K562 (cell line): ENCODE data around the gene TOX2. TPM values are rescaled to one million over a fixed set of nuclear protein-coding genes. Genes with fewer than 3 reads are reported as not detected.

Source experiments
- CCNT2 ChIP-seq: IDR thresholded peaks from 2 replicates; pipeline ENCODE4 v1.6.1; 2011; ENCODE audit warnings: borderline replicate concordance, low read depth, mild to moderate bottlenecking, moderate library complexity, mixed read lengths, low read length; ENCODE audit not compliant: insufficient read length; ENCODE audit errors: extremely low read depth
- CTBP1 ChIP-seq: fragments of 450-650 bp; IDR thresholded peaks from 2 replicates; pipeline ENCODE4 v1.6.1; 2016; ENCODE audit warnings: borderline replicate concordance
- CXXC5 ChIP-seq: fragments of 250-450 bp; sonication (Bioruptor Pico); IDR thresholded peaks from 2 replicates; pipeline ENCODE4 v1.8.0; 2022; ENCODE audit warnings: inconsistent platforms, mild to moderate bottlenecking, moderate library complexity
- EP300 ChIP-seq: IDR thresholded peaks from 2 replicates; pipeline ENCODE4 v1.6.1; 2012; ENCODE audit warnings: low read length, improper control_type of control experiment
- FOXJ3 ChIP-seq: sonication (generic); formaldehyde crosslinking; IDR thresholded peaks from 2 replicates; pipeline ENCODE4 v1.4.0; 2020; ENCODE audit warnings: mild to moderate bottlenecking, missing genetic modification reagents
- FOXK2 ChIP-seq, 2 experiments: fragments of 450-650 bp; IDR thresholded peaks in 1 of 2; conservative IDR thresholded peaks in 1 of 2; 2 replicates each; pipeline ENCODE4 v1.6.1; 2016; ENCODE audit warnings: low read depth in 2 of 2, mild to moderate bottlenecking in 1 of 2
- HBP1 ChIP-seq: fragments of 450-650 bp; formaldehyde crosslinking; IDR thresholded peaks from 2 replicates; pipeline ENCODE4 v1.4.0; 2022; ENCODE audit warnings: missing genetic modification characterization
- HLTF ChIP-seq: fragments of 450-650 bp; IDR thresholded peaks from 2 replicates; pipeline ENCODE4 v1.6.1; 2016
- MAZ ChIP-seq, 2 experiments: fragments of 450-650 bp in 1 of 2; sonication (generic) in 1 of 2; formaldehyde crosslinking; IDR thresholded peaks in 1 of 2; conservative IDR thresholded peaks in 1 of 2; 2 replicates each; pipeline versions ENCODE4 v1.4.0 to v1.5.0; 2020; ENCODE audit warnings: mild to moderate bottlenecking in 1 of 2, missing genetic modification reagents in 1 of 2
- MXD1 ChIP-seq: fragments of 250-450 bp; sonication (Bioruptor Pico); IDR thresholded peaks from 2 replicates; pipeline ENCODE4 v1.8.0; 2021; ENCODE audit warnings: borderline replicate concordance, mild to moderate bottlenecking, moderate library complexity; ENCODE audit not compliant: poor library complexity, severe bottlenecking
- NCOR1 ChIP-seq: fragments of 450-650 bp; IDR thresholded peaks from 2 replicates; pipeline ENCODE4 v1.6.1; 2016; ENCODE audit warnings: mild to moderate bottlenecking, moderate library complexity
- PRMT5 ChIP-seq: sonication (generic); formaldehyde crosslinking; IDR thresholded peaks from 2 replicates; pipeline ENCODE4 v1.5.0; 2020; ENCODE audit warnings: missing genetic modification reagents
- TAF7 ChIP-seq: fragments of 450-650 bp; IDR thresholded peaks from 2 replicates; pipeline ENCODE4 v1.6.1; 2016; ENCODE audit warnings: missing genetic modification characterization, missing compliant biosample characterization
- TEAD4 ChIP-seq, 2 experiments: sonication (generic) in 1 of 2; formaldehyde crosslinking in 1 of 2; IDR thresholded peaks; 2 replicates each; pipeline versions ENCODE4 v1.6.1 to v1.8.0; 2012 to 2022; ENCODE audit warnings: borderline replicate concordance in 1 of 2, inconsistent platforms in 1 of 2, low read length in 1 of 2, mild to moderate bottlenecking in 1 of 2, missing genetic modification reagents in 1 of 2
- ZEB2 ChIP-seq: fragments of 450-650 bp; IDR thresholded peaks from 2 replicates; pipeline ENCODE4 v1.6.1; 2016
- ZKSCAN8 ChIP-seq: fragments of 200-800 bp; sonication (Bioruptor generic); IDR thresholded peaks from 2 replicates; pipeline ENCODE4 v1.6.1; 2016; ENCODE audit warnings: missing genetic modification characterization, missing compliant biosample characterization
- ZNF184 ChIP-seq: sonication (generic); formaldehyde crosslinking; IDR thresholded peaks from 2 replicates; pipeline ENCODE4 v1.5.0; 2020; ENCODE audit warnings: missing genetic modification reagents
- ZNF395 ChIP-seq: fragments of 200-800 bp; sonication (Bioruptor generic); IDR thresholded peaks from 2 replicates; pipeline ENCODE4 v1.6.1; 2017; ENCODE audit warnings: missing genetic modification characterization, missing compliant biosample characterization
- ZNF76 ChIP-seq: fragments of 250-450 bp; sonication (Bioruptor Pico); IDR thresholded peaks from 2 replicates; pipeline ENCODE4 v1.4.0; 2020; ENCODE audit warnings: mild to moderate bottlenecking, moderate library complexity, borderline replicate concordance
- polyA plus RNA-seq, 8 experiments: library from polyadenylated mRNA; depleted of rRNA in 4 of 8; stranded (reverse) in 5 of 8; unstranded in 3 of 8; fragments of >200 nt; fragmentation: Nextera tagmentation in 2 of 8; fragmentation: Illumina TruSeq in 1 of 8; extraction: Ambion mirVana in 2 of 8; extraction: Trizol in 1 of 8; gene quantifications; 2 replicates each; pipeline versions ENCODE4 v1.2.1 to v1.2.3, GENCODE V29; 2011 to 2014; ENCODE audit warnings: inconsistent platforms in 1 of 8, missing spikeins in 1 of 8
- total RNA-seq, 7 experiments: library from RNA; depleted of rRNA in 6 of 7; stranded (reverse); fragments of >200 nt in 6 of 7; fragmentation: Illumina TruSeq in 2 of 7; extraction: Trizol in 2 of 7; gene quantifications; 2 replicates each; pipeline versions ENCODE4 v1.2.1 to v1.2.3, GENCODE V29; 2011 to 2021; ENCODE audit warnings: low replicate concordance in 1 of 7
- TF ChIP-seq, protein P1 (sequence below): fragments of 450-650 bp; IDR thresholded peaks from 2 replicates; pipeline ENCODE4 v1.6.1; 2017; ENCODE audit warnings: antibody characterized with exemption, mild to moderate bottlenecking

TOX2 gene
- total and polyA plus RNA-seq, 9 of the 15 experiments (the other 6 are each of a cell fraction or from before 2014, with no cell fraction given): not detected

GRCh38 chr20:43959079-43959919 is 44.6 kb downstream of the TOX2 start (continued):
- TF ChIP-seq ZNF395 (peak; percentile 70; the same call in 1 of the 2 replicates), MXD1 (CRISPR knock-in tag) (no peak), CCNT2 (no peak), TAF7 (no peak), CTBP1 (0 out of 2 replicates have a peak, but pooled peaks have one; percentile 27), FOXJ3 (CRISPR knock-in tag) (no peak), TEAD4 (IDR thresholded peaks at IDR 0.05; ENCODE audit: low read length) (peak; percentile 78), TEAD4 (CRISPR knock-in tag; IDR thresholded peaks at IDR 0.05; ENCODE audit: borderline replicate concordance) (no peak), HLTF (no peak), MAZ (CRISPR knock-in tag; conservative IDR thresholded peaks at IDR 0.05 in 1 of 2, IDR thresholded peaks at IDR 0.05 in 1 of 2) (0 out of 4 replicates have a peak, but pooled peaks have one; percentile 14 to 28), ZNF76 (CRISPR knock-in tag) (no peak), ZNF184 (CRISPR knock-in tag) (no peak), CXXC5 (CRISPR knock-in tag) (no peak), PRMT5 (CRISPR knock-in tag) (no peak), ZEB2 (no peak), ZKSCAN8 (CRISPR knock-in tag) (no peak), EP300 (peak; percentile 62), HBP1 (CRISPR knock-in tag) (0 out of 2 replicates have a peak, but pooled peaks have one; percentile 18), FOXK2 (conservative IDR thresholded peaks at IDR 0.05 in 1 of 2, IDR thresholded peaks at IDR 0.05 in 1 of 2; ENCODE audit: low read depth in 2 of 2) (peak; percentile 19 to 30; a peak in 1 of 4 replicates), NCOR1 (peak; percentile 59; the same call in 1 of the 2 replicates)
- TF ChIP-seq, protein P1, sequence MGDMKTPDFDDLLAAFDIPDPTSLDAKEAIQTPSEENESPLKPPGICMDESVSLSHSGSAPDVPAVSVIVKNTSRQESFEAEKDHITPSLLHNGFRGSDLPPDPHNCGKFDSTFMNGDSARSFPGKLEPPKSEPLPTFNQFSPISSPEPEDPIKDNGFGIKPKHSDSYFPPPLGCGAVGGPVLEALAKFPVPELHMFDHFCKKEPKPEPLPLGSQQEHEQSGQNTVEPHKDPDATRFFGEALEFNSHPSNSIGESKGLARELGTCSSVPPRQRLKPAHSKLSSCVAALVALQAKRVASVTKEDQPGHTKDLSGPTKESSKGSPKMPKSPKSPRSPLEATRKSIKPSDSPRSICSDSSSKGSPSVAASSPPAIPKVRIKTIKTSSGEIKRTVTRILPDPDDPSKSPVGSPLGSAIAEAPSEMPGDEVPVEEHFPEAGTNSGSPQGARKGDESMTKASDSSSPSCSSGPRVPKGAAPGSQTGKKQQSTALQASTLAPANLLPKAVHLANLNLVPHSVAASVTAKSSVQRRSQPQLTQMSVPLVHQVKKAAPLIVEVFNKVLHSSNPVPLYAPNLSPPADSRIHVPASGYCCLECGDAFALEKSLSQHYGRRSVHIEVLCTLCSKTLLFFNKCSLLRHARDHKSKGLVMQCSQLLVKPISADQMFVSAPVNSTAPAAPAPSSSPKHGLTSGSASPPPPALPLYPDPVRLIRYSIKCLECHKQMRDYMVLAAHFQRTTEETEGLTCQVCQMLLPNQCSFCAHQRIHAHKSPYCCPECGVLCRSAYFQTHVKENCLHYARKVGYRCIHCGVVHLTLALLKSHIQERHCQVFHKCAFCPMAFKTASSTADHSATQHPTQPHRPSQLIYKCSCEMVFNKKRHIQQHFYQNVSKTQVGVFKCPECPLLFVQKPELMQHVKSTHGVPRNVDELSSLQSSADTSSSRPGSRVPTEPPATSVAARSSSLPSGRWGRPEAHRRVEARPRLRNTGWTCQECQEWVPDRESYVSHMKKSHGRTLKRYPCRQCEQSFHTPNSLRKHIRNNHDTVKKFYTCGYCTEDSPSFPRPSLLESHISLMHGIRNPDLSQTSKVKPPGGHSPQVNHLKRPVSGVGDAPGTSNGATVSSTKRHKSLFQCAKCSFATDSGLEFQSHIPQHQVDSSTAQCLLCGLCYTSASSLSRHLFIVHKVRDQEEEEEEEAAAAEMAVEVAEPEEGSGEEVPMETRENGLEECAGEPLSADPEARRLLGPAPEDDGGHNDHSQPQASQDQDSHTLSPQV: no peak
